Left renal cortex interstitium (tissue), 4 donors: ENCODE results near the gene MCAT. TPM values are rescaled to one million over a fixed set of nuclear protein-coding genes. Genes with fewer than 3 reads are reported as not detected.
A peak's percentile ranks its signal among the peaks of the same experiment; 100 is the strongest.

Experiments used
- DNase-seq, 4 donors: peaks; one replicate each; pipeline ENCODE4 v3.0.0-alpha.2; 2013; ENCODE audit warnings: low read depth in 4 of 4, low spot score in 2 of 4, missing footprints in 1 of 4
- polyA plus RNA-seq, 4 donors: library from polyadenylated mRNA; unstranded; fragments of 120-200 nt; gene quantifications; one replicate each; pipeline ENCODE4 v1.2.1, GENCODE V29; 2013; ENCODE audit not compliant: insufficient read length in 4 of 4

The MCAT gene
- polyA plus RNA-seq, 4 donors, result 19.8 to 28.3 (median 24.9) TPM

DNA sequence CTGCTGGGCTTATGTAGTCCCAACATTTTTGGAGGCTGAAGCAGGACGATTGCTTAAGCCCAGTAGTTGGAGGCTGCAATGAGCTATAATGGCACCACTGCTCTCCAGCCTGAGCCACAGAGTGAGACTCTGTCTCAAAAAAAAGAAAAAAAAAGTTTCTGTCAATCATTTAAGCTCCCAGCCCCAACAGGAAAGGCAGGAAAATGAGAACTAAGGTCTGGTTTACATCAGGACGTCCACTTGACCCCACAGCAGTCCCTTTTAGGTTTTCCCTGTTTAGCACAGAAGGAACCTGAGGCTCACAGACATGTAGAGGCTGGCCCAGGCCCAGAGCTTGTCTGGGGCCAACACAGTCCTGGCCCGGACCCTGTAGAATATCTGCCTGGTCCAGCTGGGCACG is 44.8 kb downstream of the MCAT start:
- DNase-seq, result no peak

- DNase-seq, result no peak
Observed at GRCh38 chr22:43096420-43096819, 46.8 kb downstream of the MCAT start.

GRCh38 chr22:43094551-43094950 is 48.6 kb downstream of the MCAT start:
- no peak for DNase-seq

DNA sequence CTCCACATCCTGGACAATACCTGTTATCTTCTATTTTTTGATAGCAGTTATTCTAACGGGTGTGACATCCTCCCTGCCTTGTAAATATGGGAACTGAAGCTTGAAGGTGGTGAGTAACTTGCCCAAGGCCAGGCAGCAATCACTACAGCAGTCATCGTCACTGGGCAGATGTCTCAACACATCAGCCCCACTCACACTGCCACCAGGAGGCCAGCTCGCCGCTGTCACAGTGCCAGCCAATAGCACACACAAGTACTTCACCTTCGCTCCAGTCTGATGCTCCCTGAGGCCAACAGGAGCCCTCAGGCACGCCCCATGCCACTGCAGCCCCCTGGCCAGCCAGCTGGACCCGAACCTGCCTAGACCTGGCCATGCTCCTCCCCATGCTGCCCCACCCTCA is 49.1 kb downstream of the MCAT start:
- no peak for DNase-seq

DNA sequence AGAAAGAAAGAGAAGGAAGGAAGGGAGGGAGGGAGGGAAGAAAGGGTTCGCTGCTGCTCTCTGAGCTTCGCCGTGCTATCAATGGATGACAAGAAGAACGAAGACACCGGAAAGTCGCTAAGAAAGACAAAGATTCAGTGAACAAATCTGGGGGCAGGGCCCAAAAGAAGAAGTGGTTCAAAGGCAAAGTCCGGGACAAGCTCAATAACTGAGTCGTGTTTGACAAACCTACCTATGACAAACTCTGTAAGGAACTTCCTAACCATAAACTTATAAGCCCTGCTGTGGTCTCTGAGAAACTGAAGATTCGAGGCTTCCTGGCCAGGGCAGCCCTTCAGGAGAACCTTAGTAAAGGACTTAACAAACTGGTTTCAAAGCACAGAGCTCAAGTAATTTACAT is 51.1 kb downstream of the MCAT start:
- no peak for DNase-seq

DNA sequence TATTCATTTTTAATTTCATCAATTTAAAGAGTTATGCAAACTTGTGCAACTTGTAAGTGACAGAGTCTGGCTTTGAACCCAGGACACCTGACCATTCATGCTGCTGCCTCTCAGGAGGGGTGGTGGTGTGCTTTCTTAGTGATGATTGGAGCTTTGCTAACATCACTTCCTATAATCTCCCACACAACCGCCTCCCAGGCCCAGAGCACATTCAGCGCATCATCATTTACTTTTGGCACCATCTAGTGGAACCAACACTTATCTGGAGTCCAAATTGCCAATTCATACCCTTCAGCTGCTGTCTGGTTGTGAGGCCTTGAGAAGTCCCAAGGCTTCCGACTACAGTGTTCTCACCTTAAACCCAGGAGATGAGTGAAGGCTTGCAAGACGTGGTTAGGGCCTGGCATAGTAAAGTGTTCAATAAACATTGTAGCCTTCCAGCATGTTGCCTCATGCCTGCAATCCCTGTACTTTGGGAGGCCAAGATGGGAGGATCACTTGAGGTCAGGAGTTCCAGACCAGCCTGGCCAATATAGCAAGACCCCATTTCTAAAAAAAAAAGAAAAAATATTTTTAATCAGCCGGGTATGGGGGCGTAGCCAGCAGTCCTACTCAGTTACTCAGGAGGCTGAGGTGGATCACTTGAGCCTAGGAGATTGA is 52.9 kb downstream of the MCAT start:
- DNase-seq, result no peak

- peak in 2 of 4 donors; percentile 67 to 69 for DNase-seq
Observed at GRCh38 chr22:43088984-43089717, 54.0 kb downstream of the MCAT start, which contains the start of gene TTLL1. TSS of gene TTLL1 (minus strand) at chr22:43089391. CDS start at chr22:43075586, 13,805 bp downstream.

- no peak for DNase-seq
Observed at GRCh38 chr22:43088627-43088983, 54.6 kb downstream of the MCAT start.

DNA sequence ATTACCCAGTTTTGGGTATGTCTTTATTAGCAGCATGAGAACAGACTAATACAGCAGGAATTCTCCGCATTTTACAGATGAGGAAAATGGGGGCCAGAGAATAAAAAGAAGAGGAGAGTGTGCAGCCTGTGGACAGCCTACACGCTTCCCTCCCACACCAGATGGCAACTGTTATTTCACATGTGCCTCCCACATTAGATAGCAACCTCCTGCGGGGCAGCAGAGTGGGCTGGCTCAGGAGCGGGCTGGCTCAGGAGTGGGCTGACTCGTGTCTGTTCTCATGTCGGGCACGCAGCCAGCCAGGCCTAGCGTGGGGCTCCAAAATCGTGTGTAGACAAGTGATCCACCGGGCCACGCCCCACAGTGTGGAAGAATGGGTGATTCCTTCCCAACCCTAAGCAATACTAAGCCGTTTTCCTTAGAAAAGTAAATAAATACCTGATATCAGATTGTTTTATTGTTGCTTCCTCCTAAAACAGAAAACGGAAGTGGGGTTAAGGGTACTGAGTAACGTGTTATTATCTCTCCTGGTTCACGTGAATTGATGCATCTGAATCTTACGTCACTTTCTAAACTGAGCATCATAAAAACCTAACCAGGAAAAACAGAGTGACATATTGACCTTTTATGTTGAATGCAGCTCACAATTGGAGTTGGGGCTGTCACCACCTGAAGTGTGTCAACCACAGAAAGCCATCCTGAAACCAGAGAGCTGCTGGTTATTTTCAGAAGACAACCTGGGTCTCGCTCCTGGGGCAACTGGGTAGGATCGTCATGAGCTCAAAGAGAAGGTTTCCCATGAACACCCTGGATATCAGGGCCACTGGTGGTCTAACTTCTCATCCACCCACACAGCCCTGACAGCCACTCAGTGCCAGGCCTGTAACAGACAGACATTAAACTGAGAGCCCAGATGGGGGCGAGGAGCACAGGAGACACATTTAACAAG is 57.3 kb downstream of the MCAT start:
- no peak for DNase-seq

Other genes with a start within 250 kb of the MCAT start
- 10 to 100 TPM; 62.7 to 74.4 (median 68.2) TPM for gene PACSIN2, start 128.2 kb downstream of the MCAT start, polyA plus RNA-seq
- gene TTLL1, start 54.0 kb downstream of the MCAT start, polyA plus RNA-seq, result 10 to 100 TPM; 16.4 to 20.9 (median 18.5) TPM
- gene BIK, start 32.6 kb downstream of the MCAT start, polyA plus RNA-seq, result 1 to 10 TPM; 1.0 to 2.1 (median 1.4) TPM
- 10 to 100 TPM; 19.6 to 43.7 (median 29.7) TPM for gene TSPO, start 8.2 kb upstream of the MCAT start, polyA plus RNA-seq
- 10 to 100 TPM; 25.2 to 35.7 (median 26.1) TPM for gene TTLL12, start 43.7 kb upstream of the MCAT start, polyA plus RNA-seq
- gene SCUBE1, start 200.0 kb upstream of the MCAT start, polyA plus RNA-seq, result 10 to 100 TPM in 1 of 4 donors, 1 to 10 TPM in 3; 7.3 to 15.9 (median 9.0) TPM